Coronary artery (tissue), 2 donors: ENCODE results near the gene TRIM69.

Experiments
- DNase-seq: peaks from one replicate; pipeline ENCODE4 v3.0.0-alpha.2; 2017; ENCODE audit warnings: low spot score
- H3K27ac ChIP-seq, 2 donors: fragments of 200-600 bp; sonication (generic); one replicate each; pipeline ENCODE4 v1.5.1; 2016 to 2019
- H3K4me3 ChIP-seq: fragments of 200-600 bp; sonication (generic); 2 replicates; pipeline ENCODE4 v1.5.1; 2016; ENCODE audit warnings: mild to moderate bottlenecking, moderate library complexity
- CTCF ChIP-seq: fragments of 200-600 bp; sonication (generic); IDR thresholded peaks from one replicate; pipeline ENCODE4 v1.5.1; 2019; ENCODE audit warnings: antibody characterized with exemption

The TRIM69 gene

GRCh38 chr15:44711743-44712345, 24.5 kb upstream of the TRIM69 start:
- Histone ChIP-seq H3K27ac (peak overlapping the region; percentile 96 to 99), H3K4me3 (peak overlapping the region; percentile 94)
- no peak for DNase-seq
- TF ChIP-seq CTCF: no peak

GRCh38 chr15:44712346-44713005, 23.9 kb upstream of the TRIM69 start:
- Histone ChIP-seq H3K4me3 (peak overlapping the region; percentile 94), H3K27ac (peak overlapping the region; percentile 96 to 99)
- DNase-seq: peak; percentile 82
- no peak for TF ChIP-seq CTCF

- Histone ChIP-seq H3K4me3 (peak overlapping the region; percentile 94), H3K27ac (peak overlapping the region; percentile 96 to 99)
- no peak for TF ChIP-seq CTCF
- no peak for DNase-seq
These were observed 23.0 kb upstream of the TRIM69 start for GRCh38 chr15:44713006-44713966.

- no peak overlapping the region for H3K4me3 ChIP-seq
- TF ChIP-seq CTCF: no peak
- H3K27ac ChIP-seq: no peak overlapping the region
- no peak for DNase-seq
These were observed 21.1 kb upstream of the TRIM69 start for GRCh38 chr15:44715142-44715796.

GRCh38 chr15:44715797-44716334, 20.5 kb upstream of the TRIM69 start:
- DNase-seq: no peak
- no peak for TF ChIP-seq CTCF
- H3K27ac ChIP-seq: no peak overlapping the region
- H3K4me3 ChIP-seq: no peak overlapping the region

GRCh38 chr15:44716983-44717602, 19.2 kb upstream of the TRIM69 start:
- H3K27ac ChIP-seq: no peak overlapping the region
- no peak for DNase-seq
- H3K4me3 ChIP-seq: no peak overlapping the region
- TF ChIP-seq CTCF: no peak
